Endothelial cell of umbilical vein (primary cell): ENCODE data around the gene KCTD7.

Experiments used
- EZH2 ChIP-seq: IDR thresholded peaks from 2 replicates; pipeline ENCODE4 v1.6.1; 2012; ENCODE audit warnings: borderline replicate concordance, low read depth, mild to moderate bottlenecking, moderate library complexity, low read length, inconsistent platforms; ENCODE audit not compliant: severe bottlenecking
- FOS ChIP-seq: IDR thresholded peaks from 2 replicates; pipeline ENCODE4 v1.6.1; 2011; ENCODE audit warnings: mild to moderate bottlenecking, low read length, moderate library complexity, borderline replicate concordance; ENCODE audit not compliant: insufficient read depth
- GATA2 ChIP-seq: IDR thresholded peaks from 2 replicates; pipeline ENCODE4 v1.7.0; 2011; ENCODE audit warnings: low read depth, mild to moderate bottlenecking, moderate library complexity, mixed read lengths, low read length; ENCODE audit not compliant: insufficient read length, insufficient read depth
- JUN ChIP-seq: IDR thresholded peaks from 2 replicates; pipeline ENCODE4 v1.6.1; 2011; ENCODE audit warnings: borderline replicate concordance, low read depth; ENCODE audit not compliant: insufficient read length, insufficient read depth
- MYC ChIP-seq: IDR thresholded peaks from one replicate; pipeline ENCODE4 v1.6.1; 2011; ENCODE audit warnings: mild to moderate bottlenecking, low read depth, low read length
- POLR2A ChIP-seq: IDR thresholded peaks from 2 replicates; pipeline ENCODE4 v1.6.1; 2012; ENCODE audit warnings: low read depth, mild to moderate bottlenecking, control low read depth, low read length
- POLR2AphosphoS5 ChIP-seq: IDR thresholded peaks from 2 replicates; pipeline ENCODE4 v1.6.1; 2012; ENCODE audit warnings: low read depth, mild to moderate bottlenecking, control low read depth, low read length, moderate library complexity; ENCODE audit not compliant: insufficient read depth
- TF ChIP-seq, protein P1 (sequence below), 2 donors: IDR thresholded peaks; 1 replicate in 1 of 2; 2 replicates in 1 of 2; pipeline ENCODE4 v1.5.1; 2011; ENCODE audit warnings: low read length in 2 of 2, mild to moderate bottlenecking in 2 of 2, moderate library complexity in 2 of 2, control low read depth in 1 of 2, inconsistent platforms in 1 of 2, low read depth in 1 of 2; ENCODE audit not compliant: insufficient read depth in 1 of 2; ENCODE audit errors: extremely low read depth in 1 of 2
- TF ChIP-seq, protein P2 (sequence below): IDR thresholded peaks from 2 replicates; pipeline ENCODE4 v1.6.1; 2011; ENCODE audit not compliant: insufficient read depth, insufficient read length

DNA sequence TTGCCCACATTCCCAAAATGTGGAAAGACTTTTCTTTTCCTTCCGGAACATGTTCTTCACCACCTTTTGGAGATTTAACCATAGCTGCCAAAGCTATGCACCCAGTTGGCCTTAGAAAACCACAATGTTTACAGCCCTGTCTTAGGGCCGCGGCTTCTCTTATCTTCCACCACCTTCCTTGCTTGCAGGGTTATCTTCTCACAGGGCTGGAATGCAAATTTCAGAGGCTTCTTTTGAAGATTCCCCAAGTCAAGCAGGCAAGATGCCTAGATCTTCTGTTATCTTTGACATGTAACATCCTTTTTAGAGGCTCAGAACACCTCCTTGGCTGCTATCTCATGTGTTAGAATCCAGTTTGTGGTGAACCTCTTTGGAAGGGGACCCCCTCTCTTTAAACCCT, 11.1 kb downstream of the KCTD7 start:
- TF ChIP-seq, protein P1, sequence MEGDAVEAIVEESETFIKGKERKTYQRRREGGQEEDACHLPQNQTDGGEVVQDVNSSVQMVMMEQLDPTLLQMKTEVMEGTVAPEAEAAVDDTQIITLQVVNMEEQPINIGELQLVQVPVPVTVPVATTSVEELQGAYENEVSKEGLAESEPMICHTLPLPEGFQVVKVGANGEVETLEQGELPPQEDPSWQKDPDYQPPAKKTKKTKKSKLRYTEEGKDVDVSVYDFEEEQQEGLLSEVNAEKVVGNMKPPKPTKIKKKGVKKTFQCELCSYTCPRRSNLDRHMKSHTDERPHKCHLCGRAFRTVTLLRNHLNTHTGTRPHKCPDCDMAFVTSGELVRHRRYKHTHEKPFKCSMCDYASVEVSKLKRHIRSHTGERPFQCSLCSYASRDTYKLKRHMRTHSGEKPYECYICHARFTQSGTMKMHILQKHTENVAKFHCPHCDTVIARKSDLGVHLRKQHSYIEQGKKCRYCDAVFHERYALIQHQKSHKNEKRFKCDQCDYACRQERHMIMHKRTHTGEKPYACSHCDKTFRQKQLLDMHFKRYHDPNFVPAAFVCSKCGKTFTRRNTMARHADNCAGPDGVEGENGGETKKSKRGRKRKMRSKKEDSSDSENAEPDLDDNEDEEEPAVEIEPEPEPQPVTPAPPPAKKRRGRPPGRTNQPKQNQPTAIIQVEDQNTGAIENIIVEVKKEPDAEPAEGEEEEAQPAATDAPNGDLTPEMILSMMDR (IDR thresholded peaks at IDR 0.05; ENCODE audit: extremely low read depth in 1 of 2, insufficient read depth in 1 of 2, low read depth in 1 of 2, low read length in 2 of 2), result no peak
- TF ChIP-seq, protein P2, sequence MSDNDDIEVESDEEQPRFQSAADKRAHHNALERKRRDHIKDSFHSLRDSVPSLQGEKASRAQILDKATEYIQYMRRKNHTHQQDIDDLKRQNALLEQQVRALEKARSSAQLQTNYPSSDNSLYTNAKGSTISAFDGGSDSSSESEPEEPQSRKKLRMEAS, result no peak
- no peak for TF ChIP-seq POLR2AphosphoS5
- TF ChIP-seq POLR2A, result no peak
- TF ChIP-seq EZH2, result no peak
- TF ChIP-seq JUN, result no peak
- no peak for TF ChIP-seq GATA2
- no peak for TF ChIP-seq MYC
- TF ChIP-seq FOS, result no peak
